COLO668 (cell line): ENCODE measurements around the gene NKX2-3.

Experiments used
- DNase-seq: peaks from one replicate; lab custom pipeline; 2025; ENCODE audit not compliant: unreplicated experiment; lab: John Stamatoyannopoulos, UW

Gene NKX2-3

GRCh38 chr10:99537989-99538917 is 5.5 kb downstream of the NKX2-3 start:
- DNase-seq, result no peak

- DNase-seq, result no peak
Measured at GRCh38 chr10:99539120-99539519, 6.4 kb downstream of the NKX2-3 start.

DNA sequence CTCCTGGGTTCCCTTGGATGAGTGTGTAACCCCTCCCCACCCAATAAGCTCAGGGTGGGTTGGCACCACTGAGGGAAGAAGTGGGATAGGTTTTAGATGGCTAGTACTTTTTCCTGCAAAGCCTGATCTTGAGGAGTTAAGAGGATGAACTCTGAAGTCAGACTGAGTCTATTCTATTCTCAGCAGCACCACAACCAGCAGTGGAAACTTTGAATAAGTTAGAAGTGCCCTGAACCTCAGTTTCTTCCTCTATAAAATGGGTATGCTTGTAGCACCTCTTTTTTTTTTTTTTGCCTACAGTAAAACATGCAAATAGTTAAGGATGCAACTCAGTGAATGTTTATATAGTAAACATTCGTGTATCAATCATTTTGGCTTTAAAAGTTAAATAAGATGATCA is 7.1 kb downstream of the NKX2-3 start:
- no peak for DNase-seq

DNA sequence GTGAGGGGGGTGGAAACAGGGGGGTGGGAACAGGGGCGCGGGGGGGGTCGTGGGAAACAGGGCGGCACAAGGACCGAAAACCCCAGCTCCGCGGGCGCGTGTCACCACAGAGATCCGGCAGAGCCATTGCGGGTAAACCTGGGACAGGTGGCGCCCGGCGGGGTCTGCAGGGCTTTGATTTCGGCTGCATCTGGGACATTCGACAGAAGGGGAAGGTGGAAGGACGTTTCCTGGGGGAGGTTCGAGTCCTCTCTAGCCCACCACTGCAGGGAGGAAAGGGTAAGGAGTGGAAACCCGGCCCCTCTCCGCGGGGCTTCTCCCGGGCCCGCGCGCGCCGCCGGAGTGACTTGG is 7.5 kb downstream of the NKX2-3 start:
- no peak for DNase-seq

- peak; percentile 52 for DNase-seq
Measured at GRCh38 chr10:99540657-99541531, 8.2 kb downstream of the NKX2-3 start.

DNA sequence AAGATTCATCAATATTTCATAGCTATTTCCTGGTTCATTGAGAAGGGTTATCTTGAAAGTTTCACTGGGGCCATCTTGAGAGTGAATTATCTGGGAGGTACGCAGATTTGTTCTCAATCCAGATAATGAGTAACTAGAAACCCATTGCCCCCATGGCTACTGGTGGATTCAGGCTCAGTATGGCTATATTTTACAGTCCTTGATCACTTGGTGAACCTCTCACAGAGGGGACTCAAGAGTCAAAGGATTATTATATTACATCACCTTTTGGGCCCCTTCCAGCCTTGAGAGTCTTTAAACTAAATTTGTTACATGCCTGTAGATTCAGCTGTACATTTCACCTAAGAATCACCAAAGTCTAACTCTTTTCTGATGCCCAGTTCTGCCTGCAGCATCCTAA is 11.6 kb downstream of the NKX2-3 start:
- no peak for DNase-seq

GRCh38 chr10:99548041-99548530 is 15.3 kb downstream of the NKX2-3 start:
- DNase-seq, result peak; percentile 5

- peak; percentile 86 for DNase-seq
Measured at GRCh38 chr10:99551158-99551557, 18.4 kb downstream of the NKX2-3 start.

DNA sequence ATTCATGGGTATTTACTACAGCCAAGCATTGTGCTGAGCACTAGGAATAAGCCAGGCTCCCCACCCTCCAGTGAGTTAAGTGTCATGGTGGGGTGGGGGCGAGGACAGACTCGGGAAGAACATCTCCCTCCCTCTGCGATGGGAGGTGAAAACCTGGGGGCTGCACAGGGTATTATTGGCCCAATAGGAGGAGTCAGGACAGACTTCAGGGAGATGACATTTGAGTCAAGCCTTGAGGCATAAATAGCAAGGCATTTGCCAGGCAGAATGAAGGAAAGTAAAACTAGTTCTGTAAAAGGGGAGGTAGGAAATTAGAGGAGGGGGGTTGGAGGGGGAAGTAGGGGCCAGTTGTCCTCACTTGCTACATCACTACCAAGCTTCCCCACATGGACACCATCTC is 18.9 kb downstream of the NKX2-3 start:
- DNase-seq, result no peak

DNA sequence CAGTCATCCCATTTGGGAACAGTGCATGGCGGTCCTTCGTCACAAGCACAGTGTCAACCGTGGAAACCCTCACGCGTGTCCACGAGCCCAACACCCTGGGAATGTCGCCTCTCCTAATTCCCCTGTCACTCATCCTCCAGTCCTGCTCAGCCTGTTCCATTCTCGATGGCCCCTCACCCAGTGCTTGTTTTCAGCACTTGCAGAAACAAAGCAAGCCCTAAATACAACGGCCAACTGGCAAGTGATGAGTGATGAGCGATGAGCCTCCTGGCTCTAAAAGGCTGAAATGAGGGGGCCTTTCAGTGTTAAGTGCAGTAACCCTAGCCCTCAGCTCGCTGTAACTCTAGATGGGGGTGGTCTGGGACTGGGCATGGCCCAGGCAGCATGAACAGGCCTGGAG is 22.6 kb downstream of the NKX2-3 start:
- no peak for DNase-seq

DNA sequence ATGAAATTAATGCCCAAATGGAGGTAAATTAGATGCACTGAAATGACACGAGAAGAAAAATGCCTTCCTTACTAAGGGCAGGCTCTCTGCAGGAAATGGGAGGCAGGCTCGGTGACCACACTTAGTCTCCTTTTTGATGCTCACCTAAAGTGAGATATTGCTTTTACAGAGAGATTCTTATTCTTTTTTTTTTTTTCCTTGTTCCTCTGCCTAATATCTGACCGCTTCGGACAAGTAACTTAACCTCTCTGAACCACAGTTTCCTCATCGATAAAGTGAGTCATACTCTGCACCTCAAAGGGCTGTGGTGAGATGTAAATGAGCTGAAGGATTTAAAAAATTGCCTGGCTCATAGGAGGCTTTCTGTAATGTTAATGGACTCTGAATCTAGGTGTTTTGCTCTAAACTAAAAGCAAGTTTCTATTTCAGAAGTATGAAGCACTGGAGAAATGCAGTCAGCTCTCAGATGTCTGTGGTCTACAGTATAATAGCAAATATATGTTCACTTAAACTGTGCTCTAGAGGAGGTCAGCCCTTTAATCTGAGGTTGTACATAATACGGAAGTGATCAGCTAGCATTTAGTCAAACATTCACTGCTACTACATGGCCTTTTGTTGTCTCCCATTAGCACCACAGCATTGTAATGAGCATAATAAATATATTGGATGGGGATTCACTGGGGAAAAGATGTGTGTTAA is 23.2 kb downstream of the NKX2-3 start:
- DNase-seq, result no peak

DNA sequence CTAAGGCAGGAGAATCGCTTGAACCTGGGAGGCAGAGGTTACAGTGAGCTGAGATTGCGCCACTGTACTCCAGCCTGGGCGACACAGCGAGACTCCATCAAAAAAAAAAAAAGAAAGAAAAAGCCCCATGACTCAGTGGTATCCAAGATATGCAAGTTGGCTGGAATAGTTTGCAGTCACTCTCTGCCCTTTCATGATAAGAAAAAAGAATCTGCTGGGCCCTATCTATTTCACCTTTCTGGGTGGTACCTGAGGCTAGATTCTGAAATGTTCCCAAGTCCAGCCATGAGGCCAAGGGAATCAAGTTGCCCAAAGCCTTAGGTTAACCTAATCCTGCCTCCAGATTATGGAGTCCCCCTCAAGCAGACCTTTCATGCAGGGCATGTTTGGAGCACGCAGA is 24.3 kb downstream of the NKX2-3 start:
- DNase-seq, result no peak

GRCh38 chr10:99558708-99559107 is 26.0 kb downstream of the NKX2-3 start:
- DNase-seq, result no peak

GRCh38 chr10:99560277-99561126 is 27.8 kb downstream of the NKX2-3 start:
- DNase-seq, result peak; percentile 27

GRCh38 chr10:99562631-99563030 is 29.9 kb downstream of the NKX2-3 start:
- DNase-seq, result no peak

DNA sequence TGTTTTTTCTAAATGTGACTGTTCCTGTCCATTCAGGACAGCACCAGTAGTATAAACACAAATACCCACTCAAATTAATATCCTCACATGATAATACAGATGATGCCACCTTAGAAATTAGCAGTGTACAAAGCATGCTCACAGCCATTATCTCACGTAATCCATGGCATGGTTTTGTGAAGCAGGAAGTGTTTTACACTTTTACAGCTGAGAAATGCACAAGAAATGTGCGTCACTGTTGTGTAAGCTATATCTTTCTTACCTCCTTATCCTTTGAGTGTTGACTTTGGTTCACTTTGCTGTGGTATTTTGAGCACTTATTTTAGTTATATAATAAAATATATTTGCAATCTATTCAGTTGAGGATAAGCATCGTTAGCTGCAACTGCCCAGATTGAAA is 31.6 kb downstream of the NKX2-3 start:
- DNase-seq, result no peak

- no peak for DNase-seq
Measured at GRCh38 chr10:99565166-99565565, 32.4 kb downstream of the NKX2-3 start.

- DNase-seq, result no peak
Measured at GRCh38 chr10:99569253-99569939, 36.7 kb downstream of the NKX2-3 start.

DNA sequence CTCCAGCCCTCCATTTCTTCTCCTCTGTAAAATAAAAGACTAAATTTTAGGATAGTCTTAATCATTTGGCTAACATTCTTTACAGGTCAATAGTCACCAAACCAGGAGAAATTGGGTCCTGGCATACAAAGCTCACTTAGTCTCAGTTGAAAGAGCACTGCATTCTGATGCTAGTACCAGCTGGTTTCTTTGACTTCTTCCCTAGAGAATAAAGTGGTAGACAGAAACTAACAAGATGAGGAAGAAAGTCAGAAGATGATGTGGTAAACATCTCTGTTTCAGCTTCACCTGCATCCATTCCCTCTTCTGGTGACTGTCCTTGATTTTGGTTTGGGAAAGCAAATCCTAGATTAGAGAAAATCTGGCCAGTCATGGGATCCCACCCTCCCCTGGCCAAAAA is 37.2 kb downstream of the NKX2-3 start:
- no peak for DNase-seq

DNA sequence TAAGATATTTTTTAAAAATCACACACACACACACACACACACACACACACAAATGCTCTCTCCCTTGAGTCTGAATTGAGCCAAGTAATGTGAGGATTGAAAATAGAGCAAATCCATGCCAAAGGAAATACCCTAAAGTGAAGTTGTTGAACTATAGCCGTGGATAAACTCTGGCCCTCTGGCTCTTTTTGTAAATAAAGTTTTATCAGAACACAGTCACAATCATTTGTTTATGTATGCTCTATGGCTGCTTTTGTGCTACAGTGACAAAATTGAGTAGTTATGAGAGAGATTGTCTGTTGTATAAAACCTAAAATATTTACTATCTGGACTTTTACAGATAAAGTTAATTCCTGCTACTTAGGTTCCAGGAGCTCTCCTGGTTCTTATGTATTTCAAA is 39.1 kb downstream of the NKX2-3 start:
- DNase-seq, result no peak
